Peyer's patch (tissue), 4 donors: ENCODE results near the gene DOCK4.

Experiments
- POLR2A ChIP-seq, 2 donors: fragments of 450-650 bp; IDR thresholded peaks; one replicate each; pipeline ENCODE4 v1.5.1; 2017; ENCODE audit warnings: antibody characterized with exemption in 2 of 2, mild to moderate bottlenecking in 2 of 2, moderate library complexity in 2 of 2
- TF ChIP-seq, protein P1 (sequence below), 6 experiments: fragments of 450-650 bp in 4 of 6; fragments of 200-600 bp in 2 of 6; sonication (generic) in 1 of 6; IDR thresholded peaks; one replicate each; pipeline ENCODE4 v1.5.1; 2017 to 2019; ENCODE audit warnings: antibody characterized with exemption in 6 of 6, mild to moderate bottlenecking in 3 of 6, moderate library complexity in 1 of 6

DNA sequence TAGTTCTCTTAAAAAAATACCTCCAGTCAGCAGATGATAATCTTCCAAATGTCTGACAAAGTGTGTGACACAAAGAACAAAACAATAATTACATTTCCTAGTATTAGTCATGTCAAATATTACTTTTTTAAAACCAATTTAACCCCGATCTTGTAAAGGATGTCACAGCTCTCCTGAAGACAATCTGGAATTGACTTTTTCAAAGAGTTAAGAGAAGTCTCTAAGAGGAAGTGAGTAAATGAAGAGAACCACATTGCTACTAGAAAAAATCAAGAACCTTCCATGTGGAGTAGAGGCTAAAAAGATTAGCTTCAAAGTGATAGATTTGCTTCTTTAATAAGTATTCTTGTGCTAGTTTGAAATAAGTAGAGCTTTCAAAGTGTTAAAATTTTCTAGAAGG, 425.7 kb downstream of the DOCK4 start:
- TF ChIP-seq, protein P1, sequence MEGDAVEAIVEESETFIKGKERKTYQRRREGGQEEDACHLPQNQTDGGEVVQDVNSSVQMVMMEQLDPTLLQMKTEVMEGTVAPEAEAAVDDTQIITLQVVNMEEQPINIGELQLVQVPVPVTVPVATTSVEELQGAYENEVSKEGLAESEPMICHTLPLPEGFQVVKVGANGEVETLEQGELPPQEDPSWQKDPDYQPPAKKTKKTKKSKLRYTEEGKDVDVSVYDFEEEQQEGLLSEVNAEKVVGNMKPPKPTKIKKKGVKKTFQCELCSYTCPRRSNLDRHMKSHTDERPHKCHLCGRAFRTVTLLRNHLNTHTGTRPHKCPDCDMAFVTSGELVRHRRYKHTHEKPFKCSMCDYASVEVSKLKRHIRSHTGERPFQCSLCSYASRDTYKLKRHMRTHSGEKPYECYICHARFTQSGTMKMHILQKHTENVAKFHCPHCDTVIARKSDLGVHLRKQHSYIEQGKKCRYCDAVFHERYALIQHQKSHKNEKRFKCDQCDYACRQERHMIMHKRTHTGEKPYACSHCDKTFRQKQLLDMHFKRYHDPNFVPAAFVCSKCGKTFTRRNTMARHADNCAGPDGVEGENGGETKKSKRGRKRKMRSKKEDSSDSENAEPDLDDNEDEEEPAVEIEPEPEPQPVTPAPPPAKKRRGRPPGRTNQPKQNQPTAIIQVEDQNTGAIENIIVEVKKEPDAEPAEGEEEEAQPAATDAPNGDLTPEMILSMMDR (IDR thresholded peaks at IDR 0.05) = no peak
- no peak for TF ChIP-seq POLR2A (IDR thresholded peaks at IDR 0.05)
